AG09309 (cell line): ENCODE measurements around the gene TMEM52.
A peak's percentile ranks its signal among the peaks of the same experiment; 100 is the strongest.
"Not testable (repeated sequence)": the region's sequence is repeated elsewhere in the genome, so short reads cannot be mapped to it uniquely, and the experiment has no call there.

Experiments
- DNase-seq: peaks from one replicate; pipeline ENCODE4 v3.0.0-alpha.2; 2010; ENCODE audit warnings: low read depth
- H3K4me3 ChIP-seq: 2 replicates; pipeline ENCODE4 v1.5.1; 2011; ENCODE audit warnings: mild to moderate bottlenecking, low read depth, low read length, moderate library complexity; ENCODE audit not compliant: control insufficient read depth
- TF ChIP-seq, protein P1 (sequence below): IDR thresholded peaks from 2 replicates; pipeline ENCODE4 v1.5.1; 2011; ENCODE audit warnings: mild to moderate bottlenecking, low read depth, low read length, inconsistent platforms; ENCODE audit not compliant: insufficient read depth, control insufficient read depth; ENCODE audit errors: missing control alignments

Gene TMEM52

DNA sequence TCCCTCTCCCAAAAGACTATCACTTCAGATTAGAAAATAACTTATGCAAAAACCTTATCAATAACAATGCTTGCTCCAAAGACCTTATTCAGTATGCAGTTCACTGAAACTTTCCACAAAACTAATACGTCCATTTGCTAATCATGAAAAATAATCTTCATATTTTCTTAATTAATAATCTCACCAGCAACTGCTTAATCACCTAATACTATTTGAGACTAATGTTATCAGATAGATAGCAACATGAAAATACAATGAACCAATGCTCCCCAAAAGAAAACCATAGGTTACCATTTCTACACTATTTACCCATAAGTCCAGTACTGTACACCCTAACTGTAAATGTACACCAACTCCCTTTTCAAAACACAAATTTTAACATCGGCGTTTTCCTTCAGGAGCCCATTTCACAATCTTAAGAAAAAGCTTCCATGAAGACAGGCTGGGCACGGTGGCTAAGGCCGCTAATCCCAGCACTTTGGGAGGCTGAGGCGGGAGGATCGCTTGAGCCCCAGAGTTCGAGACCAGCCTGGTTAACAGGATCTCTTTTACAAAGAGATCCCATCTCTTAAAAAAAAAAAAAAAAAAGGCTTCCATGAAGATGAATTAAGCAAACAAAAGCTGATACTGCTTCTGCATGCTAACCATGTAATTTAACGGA, 29.9 kb downstream of the TMEM52 start:
- H3K4me3 ChIP-seq: peak overlapping the region; percentile 69
- TF ChIP-seq, protein P1, sequence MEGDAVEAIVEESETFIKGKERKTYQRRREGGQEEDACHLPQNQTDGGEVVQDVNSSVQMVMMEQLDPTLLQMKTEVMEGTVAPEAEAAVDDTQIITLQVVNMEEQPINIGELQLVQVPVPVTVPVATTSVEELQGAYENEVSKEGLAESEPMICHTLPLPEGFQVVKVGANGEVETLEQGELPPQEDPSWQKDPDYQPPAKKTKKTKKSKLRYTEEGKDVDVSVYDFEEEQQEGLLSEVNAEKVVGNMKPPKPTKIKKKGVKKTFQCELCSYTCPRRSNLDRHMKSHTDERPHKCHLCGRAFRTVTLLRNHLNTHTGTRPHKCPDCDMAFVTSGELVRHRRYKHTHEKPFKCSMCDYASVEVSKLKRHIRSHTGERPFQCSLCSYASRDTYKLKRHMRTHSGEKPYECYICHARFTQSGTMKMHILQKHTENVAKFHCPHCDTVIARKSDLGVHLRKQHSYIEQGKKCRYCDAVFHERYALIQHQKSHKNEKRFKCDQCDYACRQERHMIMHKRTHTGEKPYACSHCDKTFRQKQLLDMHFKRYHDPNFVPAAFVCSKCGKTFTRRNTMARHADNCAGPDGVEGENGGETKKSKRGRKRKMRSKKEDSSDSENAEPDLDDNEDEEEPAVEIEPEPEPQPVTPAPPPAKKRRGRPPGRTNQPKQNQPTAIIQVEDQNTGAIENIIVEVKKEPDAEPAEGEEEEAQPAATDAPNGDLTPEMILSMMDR: no peak
- no peak for DNase-seq

DNA sequence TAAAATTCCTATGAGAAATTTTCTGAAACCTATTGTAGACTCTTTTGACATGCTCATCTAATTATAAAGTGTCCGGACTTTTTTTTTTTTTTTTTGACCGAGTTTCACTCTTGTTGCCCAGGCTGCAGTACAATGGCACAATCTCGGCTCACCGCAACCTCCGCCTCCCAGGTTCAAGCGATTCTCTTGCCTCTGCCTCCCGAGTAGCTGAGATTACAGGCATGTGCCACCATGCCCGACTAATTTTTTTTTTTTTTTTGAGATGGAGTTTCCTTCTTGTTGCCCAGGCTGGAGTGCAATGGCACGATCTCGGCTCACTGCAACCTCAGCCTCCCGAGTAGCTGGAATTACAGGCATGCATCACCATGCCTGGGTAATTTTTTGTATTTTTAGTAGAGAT, 35.2 kb downstream of the TMEM52 start:
- not testable (repeated sequence) for H3K4me3 ChIP-seq, DNase-seq

DNA sequence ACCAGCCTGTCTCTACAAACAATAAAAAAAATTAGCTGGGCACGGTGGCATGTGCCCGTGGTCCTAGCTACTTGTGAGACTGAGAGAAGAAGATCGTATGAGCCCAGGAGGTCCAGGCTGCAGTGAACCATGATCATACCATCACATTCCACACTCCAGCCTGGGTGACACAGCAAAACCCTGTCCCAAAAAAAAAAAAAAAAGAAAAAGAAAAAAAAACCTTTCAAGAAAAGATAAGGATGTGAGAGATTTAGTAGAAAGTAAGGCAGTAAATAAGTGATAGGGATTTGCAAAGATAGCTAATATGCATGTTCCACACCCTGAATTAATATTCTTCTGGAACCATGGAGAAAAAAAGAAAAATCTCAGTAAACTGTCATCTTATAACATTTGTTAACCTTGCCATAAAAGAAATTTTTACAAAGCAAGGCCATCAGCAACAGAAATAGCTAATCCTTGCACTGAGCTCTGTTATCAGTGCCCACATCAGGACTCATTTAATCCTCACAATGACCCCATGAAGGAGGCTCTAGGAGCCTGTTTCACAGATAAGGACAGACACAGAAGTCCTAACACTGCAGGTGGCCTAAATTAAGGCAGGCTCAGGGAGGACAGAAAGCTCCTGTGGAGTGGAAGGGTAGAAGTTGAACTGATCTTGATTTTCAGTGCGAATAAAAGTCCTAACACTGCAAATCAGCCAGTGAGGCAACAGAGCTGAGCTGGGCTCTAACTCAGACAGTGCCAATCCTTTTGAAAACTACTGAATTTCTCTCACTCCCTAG, 35.8 kb downstream of the TMEM52 start:
- TF ChIP-seq, protein P1: no peak
- H3K4me3 ChIP-seq: no peak overlapping the region
- no peak for DNase-seq

DNA sequence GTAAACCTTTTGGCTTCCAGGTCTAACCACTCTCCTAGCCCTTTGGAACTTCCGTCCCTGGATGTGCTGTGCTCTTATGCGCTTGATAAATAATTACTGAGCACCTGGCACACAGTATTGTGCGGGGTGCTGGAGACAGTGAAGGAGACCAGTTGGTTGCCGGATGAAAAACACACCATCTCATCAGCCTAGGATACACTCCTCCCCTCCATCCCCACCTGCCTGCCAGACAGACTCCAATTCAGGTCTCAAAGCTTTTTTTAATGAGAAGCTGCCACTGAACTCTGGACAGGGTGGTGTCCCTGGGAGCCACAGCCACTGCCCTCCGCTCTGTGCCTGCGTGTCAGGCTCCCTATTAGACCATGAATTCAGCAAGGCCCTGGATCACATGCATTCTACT, 37.4 kb downstream of the TMEM52 start:
- TF ChIP-seq, protein P1: no peak
- no peak for DNase-seq
- no peak overlapping the region for H3K4me3 ChIP-seq

DNA sequence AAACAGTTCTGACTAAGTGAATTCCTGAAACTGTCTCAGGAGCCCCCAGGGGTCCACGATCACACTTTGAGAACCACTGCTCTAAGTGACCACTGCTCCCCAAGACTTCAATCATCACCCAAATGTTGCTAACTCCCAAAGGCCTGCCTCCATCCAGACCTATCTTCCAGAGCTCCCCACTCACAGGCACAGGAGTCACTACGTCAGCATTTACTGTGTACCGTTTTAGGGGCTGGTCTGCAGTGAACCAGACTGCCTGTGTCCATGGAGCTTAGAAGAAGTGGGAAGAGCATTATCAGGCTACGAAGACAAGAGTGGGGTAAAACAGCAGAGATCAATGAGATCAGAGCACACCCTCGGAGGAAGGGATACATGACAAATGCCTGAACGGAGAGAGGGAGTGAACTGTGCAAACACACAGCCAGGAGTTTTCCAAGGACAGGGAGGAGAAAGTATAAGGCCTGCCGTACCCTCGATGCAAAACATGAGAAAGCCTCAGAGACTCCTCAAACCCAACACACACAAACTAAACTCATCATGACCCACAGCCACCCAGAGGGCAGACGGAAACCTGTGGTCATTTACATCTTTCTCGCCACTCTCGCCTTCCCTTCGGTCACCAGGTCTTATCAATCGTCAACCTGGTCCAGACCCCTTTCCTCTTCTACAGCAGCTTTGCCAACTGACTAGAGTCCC, 38.3 kb downstream of the TMEM52 start:
- H3K4me3 ChIP-seq: no peak overlapping the region
- TF ChIP-seq, protein P1: no peak
- DNase-seq: no peak

DNA sequence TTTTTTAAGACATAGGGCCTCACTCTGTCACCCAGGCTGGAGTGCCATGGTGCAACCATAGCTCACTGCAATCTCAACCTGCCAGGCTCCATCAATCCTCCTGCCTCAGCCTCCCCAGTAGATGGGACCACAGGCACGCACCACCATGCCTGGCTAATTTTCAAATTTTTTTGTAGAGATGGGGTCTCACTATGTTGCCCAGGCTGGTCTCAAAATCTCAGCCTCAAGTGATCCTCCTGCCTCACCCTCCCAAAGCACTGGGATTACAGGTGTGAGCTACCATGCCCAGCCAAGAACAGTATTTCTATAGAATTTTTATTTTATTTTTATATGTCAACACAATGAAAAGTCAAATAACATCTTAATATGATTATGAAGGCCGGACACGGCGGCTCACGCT, 39.1 kb downstream of the TMEM52 start:
- no peak overlapping the region for H3K4me3 ChIP-seq
- DNase-seq: no peak
- TF ChIP-seq, protein P1: no peak
